Renal cortex interstitium (tissue), 11 donors: ENCODE measurements around the gene SIX5. TPM values are rescaled to one million over a fixed set of nuclear protein-coding genes. Genes with fewer than 3 reads are reported as not detected.
"Not testable (repeated sequence)": the region's sequence is repeated elsewhere in the genome, so short reads cannot be mapped to it uniquely, and the experiment has no call there.

Experiments
- DNase-seq, 11 donors: peaks; one replicate each; pipeline ENCODE4 v3.0.0-alpha.2; 2013; ENCODE audit warnings: low read depth in 9 of 11, low spot score in 4 of 11; ENCODE audit errors: extremely low read depth in 1 of 11
- polyA plus RNA-seq, 3 donors: library from polyadenylated mRNA; unstranded; fragments of 120-200 nt; gene quantifications; one replicate each; pipeline ENCODE4 v1.2.1, GENCODE V29; 2013; ENCODE audit not compliant: insufficient read length in 3 of 3

The SIX5 gene
- polyA plus RNA-seq, 3 donors, result 13.9 to 28.1 (median 22.7) TPM

DNA sequence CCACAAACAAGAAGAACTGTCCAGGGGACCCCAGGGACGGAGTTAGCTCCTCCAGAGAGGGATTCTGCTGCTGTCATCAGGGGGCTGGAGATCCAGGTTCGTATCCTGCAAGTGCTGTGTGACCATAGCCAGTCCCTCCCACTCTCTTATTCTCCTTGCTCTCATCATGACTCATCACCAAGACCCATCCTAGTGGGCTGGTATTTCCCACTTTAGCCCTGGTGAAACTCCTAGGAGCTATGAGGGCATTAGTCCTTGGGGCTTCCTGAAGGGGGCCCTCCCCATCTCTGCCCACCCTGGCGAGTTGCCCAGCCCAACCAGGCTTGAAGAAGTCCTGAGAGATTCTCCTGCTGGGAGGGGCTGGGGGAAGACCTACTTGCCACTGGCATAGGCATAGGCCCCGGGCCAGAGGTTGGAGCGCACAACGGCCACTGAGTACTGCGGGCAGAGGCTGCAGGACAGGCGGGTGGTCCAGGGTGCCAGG, 31.1 kb upstream of the SIX5 start:
- no peak for DNase-seq

DNA sequence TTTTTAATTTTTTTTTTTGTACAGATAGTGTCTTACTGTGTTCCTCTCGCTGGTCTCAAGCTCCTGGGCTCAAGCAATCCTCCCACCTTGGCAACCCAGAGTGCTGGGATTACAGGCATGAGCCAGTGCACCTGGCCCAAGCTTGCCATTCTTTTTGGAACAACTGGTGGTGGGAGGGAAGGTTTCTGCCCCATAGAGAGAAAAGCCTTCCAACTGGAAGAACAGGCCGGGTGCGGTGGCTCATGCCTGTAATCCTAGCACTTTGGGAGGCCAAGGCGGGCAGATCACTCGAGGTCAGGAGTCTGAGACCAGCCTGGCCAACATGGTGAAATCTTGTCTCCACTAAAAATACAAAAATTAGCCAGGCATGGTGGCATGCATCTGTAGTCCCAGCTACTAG, 30.5 kb upstream of the SIX5 start:
- not testable (repeated sequence) for DNase-seq

DNA sequence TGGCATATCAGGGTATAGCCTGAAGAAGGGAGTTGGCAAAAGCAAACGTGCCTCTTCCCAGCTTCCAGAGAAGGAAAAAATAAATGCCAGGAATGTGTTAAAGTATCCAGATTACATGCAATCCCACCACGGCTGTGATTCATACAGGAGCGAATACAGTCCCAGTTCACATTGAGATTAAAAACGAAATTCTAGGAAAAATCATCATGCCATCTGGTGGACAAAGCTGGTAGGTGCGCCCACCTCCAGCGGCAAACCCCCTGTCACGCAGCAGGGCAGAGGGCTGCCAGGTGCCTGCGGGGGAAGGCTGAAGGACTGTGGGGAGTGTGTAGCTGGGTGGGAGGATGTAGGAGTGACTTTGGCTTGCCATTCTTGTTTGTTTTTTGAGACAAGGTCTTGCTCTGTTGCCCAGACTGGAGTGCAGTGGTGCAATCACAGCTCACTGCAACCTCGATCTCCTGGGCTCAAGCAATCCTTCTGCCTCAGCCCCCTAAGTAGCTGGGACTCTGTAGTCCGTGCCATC, 30.0 kb upstream of the SIX5 start:
- peak in 10 of 11 donors; percentile 59 to 77 (median 68) for DNase-seq

DNA sequence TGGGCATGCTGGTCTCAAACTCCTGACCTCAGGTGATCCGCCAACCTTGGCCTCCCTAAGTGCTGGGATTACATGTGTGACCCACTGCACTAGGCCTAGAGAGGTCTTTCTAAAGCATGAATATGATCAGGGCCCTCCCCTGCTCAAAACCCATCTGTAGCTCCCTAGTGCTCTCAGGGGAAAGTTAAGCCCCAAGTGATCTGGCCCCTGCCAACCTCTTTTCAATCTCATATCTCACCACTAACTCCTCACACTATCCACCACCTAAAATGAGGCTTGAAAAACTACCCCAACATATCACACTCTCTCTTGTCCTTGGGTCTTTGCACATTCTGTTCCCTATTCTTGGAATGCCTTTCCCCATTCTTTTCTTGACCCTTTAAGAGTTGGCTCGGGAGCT, 25.6 kb upstream of the SIX5 start:
- DNase-seq, result no peak

DNA sequence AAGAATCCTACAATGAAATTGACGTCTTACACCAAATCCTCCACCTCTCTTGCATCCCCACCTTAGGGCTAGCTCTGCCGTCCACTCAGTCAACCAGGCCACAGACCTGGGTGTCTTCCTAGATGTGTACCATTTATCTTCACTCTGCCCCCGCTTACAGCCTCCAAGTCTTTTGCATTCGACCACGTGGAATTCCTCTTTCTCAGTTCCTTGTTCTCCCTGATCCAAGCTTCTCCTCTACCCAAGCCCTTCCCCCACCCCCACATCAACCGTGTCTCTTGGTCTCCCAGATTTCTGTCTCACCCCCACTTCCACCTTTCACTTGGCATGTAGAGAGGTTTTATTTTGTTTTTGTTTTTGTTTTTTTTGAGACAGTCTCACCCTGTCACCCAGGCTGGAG, 24.8 kb upstream of the SIX5 start:
- no peak for DNase-seq

DNA sequence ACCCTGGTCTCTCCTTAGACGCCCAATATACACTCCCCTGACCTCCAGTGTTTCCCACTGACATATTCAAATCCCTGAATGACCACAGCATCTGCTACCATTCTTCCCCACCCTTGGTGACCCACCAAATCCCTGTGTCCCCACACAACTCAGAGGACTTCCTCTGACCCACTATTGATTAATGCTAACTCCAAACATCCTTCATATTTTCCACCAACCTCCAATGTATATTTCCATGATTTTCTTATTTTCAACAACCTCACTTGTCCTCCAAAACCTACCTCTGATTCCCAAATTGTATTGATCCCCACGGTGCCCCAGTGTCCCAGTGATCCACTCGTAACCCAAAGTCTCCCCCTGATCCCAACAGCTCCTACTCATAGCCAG, 24.1 kb upstream of the SIX5 start:
- DNase-seq, result no peak

DNA sequence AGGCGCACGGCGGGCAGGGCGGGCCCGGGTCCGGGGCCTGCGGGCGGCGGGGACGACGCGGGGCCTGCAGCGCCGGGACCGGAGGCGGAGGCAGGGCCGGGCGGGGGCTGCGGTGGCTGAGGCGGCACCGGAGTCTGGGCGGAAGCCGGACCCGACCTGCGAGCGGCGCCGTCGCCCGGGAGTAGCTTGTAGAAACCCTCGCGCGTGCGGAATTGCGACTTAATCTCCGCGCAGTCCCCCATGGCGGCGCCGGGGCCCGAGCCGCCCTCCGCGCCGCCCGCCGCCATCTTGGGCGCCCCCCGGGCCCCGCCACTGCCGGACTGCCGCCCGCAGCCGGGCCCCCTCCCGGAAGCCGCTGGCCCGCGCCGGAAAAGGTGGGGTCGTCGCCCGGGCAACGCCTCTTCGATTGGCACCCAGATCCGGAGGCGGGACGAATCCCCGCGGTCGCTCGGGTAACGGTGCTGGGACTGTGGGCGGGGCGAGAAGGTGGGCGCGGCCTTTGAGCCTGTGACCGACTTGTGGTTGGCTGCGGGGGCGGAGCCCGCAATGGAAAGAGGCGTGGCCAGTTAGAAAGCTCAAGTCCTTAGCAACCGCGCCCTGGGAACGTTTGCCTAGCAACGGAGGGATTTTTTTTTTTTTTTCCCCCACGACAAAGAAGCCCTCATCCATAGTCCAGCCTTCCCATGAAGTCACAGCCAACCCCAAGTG, 23.6 kb upstream of the SIX5 start, which contains the start of gene DMWD:
DMWD (minus strand) TSS at position 376 of the 708 bp plus-strand sequence; CDS start at position 287, 89 bp downstream.
- peak; percentile 95 to 100 (median 98) for DNase-seq

DNA sequence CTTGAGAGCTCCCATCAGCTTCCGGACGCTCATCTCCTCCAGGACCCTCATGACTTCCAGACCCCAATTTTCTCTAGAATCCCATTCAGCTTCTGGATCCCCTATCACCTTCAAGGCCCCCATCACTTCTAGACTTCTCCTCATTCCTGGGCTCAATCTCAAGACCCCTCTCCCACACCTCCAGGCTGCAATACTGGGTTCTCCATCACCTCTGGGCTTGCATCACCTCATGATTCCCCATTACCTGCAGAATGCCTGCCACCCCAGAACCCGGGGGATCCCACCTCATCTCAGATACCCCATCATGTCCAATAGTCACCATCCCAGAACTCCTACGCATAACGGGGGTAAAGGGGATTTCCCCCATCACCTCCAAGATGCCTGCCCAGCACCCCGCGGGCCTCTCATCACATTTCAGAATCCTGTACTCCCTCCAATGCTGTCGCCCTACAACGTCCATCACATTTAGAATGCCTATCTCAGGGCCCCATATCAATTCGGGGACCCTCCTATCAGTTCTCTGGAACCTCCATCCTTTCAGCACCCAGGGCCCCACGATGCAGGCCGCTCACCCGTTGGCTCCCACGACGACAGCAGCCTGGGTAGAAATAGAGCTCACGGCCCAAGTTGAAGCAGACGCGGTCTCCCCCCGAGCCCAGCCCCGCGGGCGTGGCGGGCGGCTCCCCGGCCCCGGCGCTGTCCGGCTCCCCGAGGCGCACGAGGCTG, 22.9 kb upstream of the SIX5 start:
- DNase-seq, result no peak

DNA sequence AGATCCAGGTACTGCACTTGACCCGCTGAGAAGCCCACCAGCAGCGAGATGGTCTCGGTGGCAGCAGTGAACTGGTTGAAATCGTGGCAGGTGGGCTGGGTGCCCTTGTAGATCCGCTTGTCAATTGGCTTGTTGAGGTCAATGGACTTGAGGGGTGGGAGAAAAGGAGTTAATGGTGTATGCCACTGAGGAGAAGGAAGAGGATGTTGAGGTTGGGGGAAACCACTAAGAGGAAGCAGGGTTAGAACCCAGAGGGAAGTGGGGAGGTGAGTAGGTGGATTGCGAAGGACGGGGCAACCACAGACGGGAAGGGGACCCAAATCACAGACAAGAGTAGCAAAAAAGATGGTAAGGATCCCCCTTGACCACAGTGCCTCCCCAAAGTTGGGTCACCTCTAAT, 21.9 kb upstream of the SIX5 start:
- DNase-seq, result no peak

DNA sequence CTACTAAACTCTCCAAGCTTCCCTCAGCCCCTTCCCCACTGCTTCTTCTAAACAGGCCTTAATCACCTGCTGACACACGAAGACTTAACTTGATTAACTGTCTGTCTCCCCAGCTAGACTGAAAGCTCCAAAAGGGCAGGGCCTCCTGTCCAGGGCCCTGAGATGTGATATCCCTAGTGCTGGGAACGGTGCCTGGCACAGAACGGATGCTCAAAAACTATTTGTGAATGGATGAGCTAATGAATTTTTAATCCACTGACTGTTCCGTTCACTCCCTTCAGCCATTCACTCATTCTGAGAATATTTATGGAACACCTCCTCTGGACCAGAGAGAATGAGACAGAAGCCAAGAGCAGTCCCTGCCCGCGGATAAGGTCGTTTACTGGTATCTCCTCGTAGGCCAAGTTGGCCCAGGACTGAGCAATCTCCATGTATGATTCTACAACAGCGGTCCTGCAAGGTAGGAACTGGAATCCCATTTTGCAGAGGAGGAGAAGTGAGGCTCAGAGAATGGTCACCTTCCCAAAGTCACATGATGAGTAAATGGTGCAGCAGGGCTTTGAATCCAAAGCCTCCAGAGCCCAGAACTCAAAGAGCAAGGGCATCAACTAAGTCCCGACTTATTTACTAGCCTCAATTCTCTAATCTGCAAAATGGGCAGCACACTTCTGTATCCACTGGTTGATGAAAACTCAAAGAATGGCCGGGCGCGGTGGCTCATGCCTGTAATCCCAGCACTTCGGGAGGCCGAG, 20.2 kb upstream of the SIX5 start:
- DNase-seq, result no peak

DNA sequence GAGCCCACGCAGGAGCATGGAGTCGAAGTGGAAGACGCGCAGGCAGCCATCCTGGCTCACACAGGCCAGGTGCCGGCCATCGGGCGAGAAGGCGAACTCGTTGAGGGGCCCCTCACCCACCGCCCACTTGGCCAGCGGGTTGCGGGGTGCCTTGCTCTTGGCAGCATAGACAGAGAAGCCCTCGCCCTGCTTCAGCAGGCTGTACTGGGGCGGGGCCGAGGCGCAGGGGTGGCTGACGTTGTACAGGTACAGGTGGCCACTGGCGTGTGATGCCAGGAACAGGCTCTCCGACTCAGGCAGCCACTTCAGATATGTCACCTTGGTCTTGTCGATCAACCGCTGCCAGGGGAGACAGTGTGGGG, 17.5 kb upstream of the SIX5 start:
- no peak for DNase-seq

DNA sequence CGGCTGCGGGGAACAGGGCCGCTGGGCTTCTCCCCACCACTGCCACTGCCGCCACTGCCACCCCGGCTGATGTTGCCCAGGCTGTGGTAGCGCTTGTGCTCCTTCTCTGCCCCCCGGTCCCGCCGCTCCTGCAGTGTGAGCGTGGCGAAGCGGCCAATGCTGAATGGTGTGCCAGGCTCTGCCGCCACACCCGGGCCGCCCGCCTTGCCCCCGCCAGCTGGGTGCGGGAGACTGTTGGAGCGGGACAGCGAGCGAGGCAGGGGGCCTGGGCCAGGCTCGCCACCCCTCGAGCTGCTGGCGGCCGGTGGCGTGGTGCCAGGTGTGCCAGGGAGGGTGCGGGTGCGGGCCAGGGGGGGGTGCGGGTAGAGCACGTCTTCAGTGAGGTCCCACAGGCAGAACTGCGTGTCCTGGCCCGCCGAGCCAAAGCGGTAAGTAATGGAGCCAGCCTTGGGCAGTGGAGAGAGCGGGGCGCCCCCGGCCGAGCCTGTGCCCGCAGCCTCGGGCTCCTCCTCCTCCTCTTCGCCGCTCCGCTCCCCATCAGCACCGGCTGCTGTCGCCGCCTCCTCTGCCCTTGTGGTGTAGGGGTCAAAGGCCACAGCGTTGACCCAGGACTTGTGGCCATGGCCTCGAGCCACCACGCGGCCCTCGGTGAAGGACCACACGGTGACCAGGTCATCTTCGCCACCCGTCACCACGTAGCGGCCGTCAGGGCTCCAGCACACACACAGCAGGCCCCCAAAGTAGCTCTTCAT, 16.9 kb upstream of the SIX5 start:
- DNase-seq, result no peak

DNA sequence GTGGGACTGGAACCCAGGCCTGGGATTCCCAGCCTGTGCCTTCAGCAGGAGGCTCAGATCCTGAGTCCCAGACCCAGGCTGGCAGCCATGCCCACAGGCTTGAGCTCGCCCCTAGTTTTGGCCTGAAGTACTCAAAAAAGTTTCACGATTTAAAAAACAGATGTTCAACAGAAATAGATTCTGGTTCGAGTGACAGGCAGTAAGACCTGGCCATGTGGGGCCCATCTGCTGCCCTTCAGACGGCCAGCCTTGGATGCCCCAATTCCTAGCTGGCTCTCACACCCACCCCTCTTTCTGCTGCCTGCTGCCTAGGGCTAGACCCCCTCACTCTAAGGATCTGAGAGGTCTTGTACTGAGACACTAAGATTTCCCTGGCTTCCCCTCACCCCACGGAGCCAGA, 16.0 kb upstream of the SIX5 start:
- no peak for DNase-seq

DNA sequence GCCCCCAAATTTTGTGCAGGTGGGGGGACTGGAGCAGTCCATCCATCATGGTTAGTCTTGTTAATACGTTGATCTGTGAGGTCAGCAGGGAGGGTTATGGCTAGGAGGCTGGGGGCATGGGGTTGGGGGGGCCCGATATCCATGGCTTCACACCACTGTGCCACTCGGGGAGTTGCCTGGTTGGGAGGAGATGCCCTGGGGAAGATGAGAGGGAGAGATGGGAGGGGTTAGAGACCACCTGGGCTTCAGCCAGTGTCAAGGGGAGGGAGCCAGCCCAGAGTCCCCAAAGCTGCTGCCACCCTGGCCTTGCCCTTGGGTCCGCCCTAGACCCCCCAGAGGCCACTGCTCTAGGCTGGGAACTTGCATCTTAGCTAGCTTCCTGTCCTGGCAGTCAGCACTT, 15.0 kb upstream of the SIX5 start:
- no peak for DNase-seq

DNA sequence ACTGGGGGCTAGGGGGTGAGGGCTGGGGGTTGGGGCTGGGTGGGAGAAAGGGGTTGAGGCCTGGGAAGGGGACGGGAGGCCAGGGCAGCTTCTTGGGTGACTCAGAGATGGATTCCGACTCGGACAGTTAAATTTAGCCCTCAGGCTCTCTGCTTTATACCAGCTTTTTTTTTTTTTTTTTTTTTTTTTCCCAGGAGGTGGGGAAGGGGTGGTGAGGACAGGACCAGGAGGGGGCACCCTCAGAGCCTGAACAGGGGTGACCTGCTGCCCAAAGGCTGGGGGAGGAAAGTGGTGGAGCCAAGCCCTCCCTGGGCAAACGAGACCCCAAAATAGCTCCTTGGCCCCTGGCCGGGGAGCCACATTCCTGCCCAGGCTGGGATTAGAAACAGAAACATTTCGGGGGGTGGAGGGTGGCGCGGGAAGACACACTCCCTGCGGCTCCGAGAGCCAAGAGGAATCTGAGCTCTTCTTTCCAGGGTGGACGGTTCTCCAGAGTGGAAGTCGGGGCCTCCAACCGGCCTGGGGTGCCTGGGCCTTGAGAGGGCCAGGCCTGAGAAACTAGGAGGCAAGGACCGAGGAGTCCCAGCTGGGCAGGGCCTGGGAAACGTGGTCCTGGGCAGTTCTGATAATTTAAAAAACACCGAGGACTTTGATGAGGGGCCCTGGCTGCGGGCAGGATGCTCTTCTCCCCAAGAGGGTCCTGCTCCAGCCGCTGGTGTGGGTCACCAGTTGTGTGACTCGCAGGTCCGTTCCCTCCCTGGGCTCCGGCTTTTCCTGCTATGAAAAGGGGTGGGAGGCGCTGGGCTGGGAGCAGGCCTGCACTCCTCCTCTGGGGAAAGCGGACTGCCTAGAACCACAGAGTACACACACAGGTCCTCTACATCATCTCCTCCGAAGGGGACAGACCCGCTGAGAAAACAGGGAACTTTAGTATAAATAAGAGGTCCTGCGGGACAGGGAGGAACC, 14.1 kb upstream of the SIX5 start:
- DNase-seq, result no peak

DNA sequence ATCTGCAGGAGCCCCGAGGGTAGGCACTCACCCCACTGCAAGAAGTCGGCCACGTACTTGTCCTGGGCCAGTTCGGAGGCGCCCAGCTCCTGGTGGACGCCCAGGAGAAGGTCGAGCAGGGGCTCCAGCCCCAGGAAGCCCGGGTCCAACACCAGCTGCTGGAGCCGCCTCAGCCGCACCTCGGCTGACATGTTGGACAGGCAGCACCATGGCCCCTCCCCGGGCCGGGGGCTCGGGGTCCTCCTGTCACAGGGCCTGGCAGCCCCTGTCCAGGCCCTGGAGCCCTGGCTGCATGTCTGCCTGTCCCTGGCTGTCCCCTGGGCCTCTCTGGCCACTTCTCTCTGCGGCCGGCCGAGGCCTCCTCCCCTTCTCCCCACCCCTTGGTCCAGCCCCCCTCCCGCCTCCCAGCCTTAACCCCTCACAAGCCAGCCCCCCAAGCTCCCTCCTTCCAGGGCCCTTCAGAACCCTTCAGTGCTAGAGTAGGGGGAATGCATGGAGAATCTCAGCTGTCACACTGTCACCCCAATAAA, 13.2 kb upstream of the SIX5 start, which contains the start of gene DMPK:
DMPK (minus strand) TSS at position 329 of the 530 bp plus-strand sequence; CDS start at position 191, 138 bp downstream.
- no peak for DNase-seq
